Activated naive CD8-positive, alpha-beta T cell treated with anti-CD3 and anti-CD28 coated beads, Interleukin-2, amount 10 ng/mL, durations not matched to agents 7 days and 5 days (primary cell): Measurements from ENCODE around the gene STX12. TPM values are rescaled to one million over a fixed set of nuclear protein-coding genes. Genes with fewer than 3 reads are reported as not detected.
"Not testable (repeated sequence)": the region's sequence is repeated elsewhere in the genome, so short reads cannot be mapped to it uniquely, and the experiment has no call there.

ENCODE experiments used
- ATAC-seq: fragments of 150-1000 bp; cut with Tn5 transposase; one replicate; pipeline ENCODE4 v1.10.0; 2021; ENCODE audit warnings: low read depth, moderate library complexity
- POLR2A ChIA-PET: fragments of 350-600 bp; sonication (Branson Sonifier 250); formaldehyde crosslinking; loops from one replicate; lab custom pipeline; 2021; ENCODE audit warnings: antibody characterized with exemption; lab: Charles Lee
- DNase-seq: peaks from one replicate; pipeline ENCODE4 v3.0.0; 2021
- H3K27ac Mint-ChIP-seq: one replicate; pipeline ENCODE4 v1.8.0; 2022; ENCODE audit warnings: mild to moderate bottlenecking, mixed read lengths
- H3K27me3 Mint-ChIP-seq: one replicate; pipeline ENCODE4 v1.8.0; 2022; ENCODE audit warnings: mild to moderate bottlenecking, moderate library complexity, mixed read lengths
- H3K36me3 Mint-ChIP-seq: one replicate; pipeline ENCODE4 v1.8.0; 2021; ENCODE audit warnings: mild to moderate bottlenecking, mixed read lengths
- H3K4me1 Mint-ChIP-seq: one replicate; pipeline ENCODE4 v1.8.0; 2021; ENCODE audit warnings: mixed read lengths
- H3K4me3 Mint-ChIP-seq: one replicate; pipeline ENCODE4 v1.8.0; 2022; ENCODE audit warnings: mild to moderate bottlenecking, moderate library complexity, mixed read lengths
- H3K9me3 Mint-ChIP-seq: one replicate; pipeline ENCODE4 v1.8.0; 2021; ENCODE audit warnings: mixed read lengths
- total RNA-seq, 2 experiments: library from RNA; stranded (reverse); gene quantifications; one replicate each; pipeline ENCODE4 v1.2.3, GENCODE V29; 2021

The STX12 gene
- total RNA-seq, 2 experiments from 2014 or later: 24.2 to 31.9 TPM

- H3K4me1 Mint-ChIP-seq: peaks cover 8% of the 10 kb centered on the region
- DNase-seq: no peak
- POLR2A ChIA-PET: interaction anchor here (0.6 to 0.9 kb wide), 2 partner anchors 75 to 123 kb away, joined by 3 read pairs; no protein-coding TSS in a partner anchor
- no peak overlapping the region for H3K4me3 Mint-ChIP-seq
- H3K27me3 Mint-ChIP-seq: no peaks in the 10 kb centered on the region
- H3K27ac Mint-ChIP-seq: no peak overlapping the region
- ATAC-seq: no peak
- no peaks in the 10 kb centered on the region for H3K9me3 Mint-ChIP-seq
- H3K36me3 Mint-ChIP-seq: peaks cover 2% of the 10 kb centered on the region
These were observed 83.7 kb downstream of the STX12 start for GRCh38 chr1:27856561-27857343.

GRCh38 chr1:27857552-27857951 lies 84.5 kb downstream of the STX12 start:
- not testable (repeated sequence) for H3K4me3 Mint-ChIP-seq, H3K9me3 Mint-ChIP-seq, ATAC-seq, DNase-seq, H3K4me1 Mint-ChIP-seq, H3K27me3 Mint-ChIP-seq, H3K36me3 Mint-ChIP-seq
- POLR2A ChIA-PET: interaction anchor here (0.8 to 0.9 kb wide), 2 partner anchors 122 to 231 kb away, joined by 3 read pairs; partner anchors contain the start of gene EYA3
- peak overlapping the region; percentile 60 for H3K27ac Mint-ChIP-seq

- no peaks in the 10 kb centered on the region for H3K9me3 Mint-ChIP-seq
- POLR2A ChIA-PET: interaction anchor here (0.7 to 0.8 kb wide), 2 partner anchors 230 to 391 kb away, joined by 3 read pairs; partner anchors contain the start of gene EYA3
These were observed 85.3 kb downstream of the STX12 start for GRCh38 chr1:27858072-27858948.

GRCh38 chr1:27858949-27859576 lies 86.0 kb downstream of the STX12 start:
- no peaks in the 10 kb centered on the region for H3K9me3 Mint-ChIP-seq
- H3K4me3 Mint-ChIP-seq: no peak overlapping the region
- peaks cover 14% of the 10 kb centered on the region for H3K4me1 Mint-ChIP-seq
- ATAC-seq (no peak), DNase-seq (no peak)
- H3K27me3 Mint-ChIP-seq: no peaks in the 10 kb centered on the region
- no peaks in the 10 kb centered on the region for H3K36me3 Mint-ChIP-seq
- H3K27ac Mint-ChIP-seq: peak overlapping the region; percentile 80
- POLR2A ChIA-PET: no interaction called here

More at GRCh38 chr1:27858072-27858948, 85.3 kb downstream of the STX12 start:
- DNase-seq: peak; percentile 89
- Mint-ChIP-seq H3K27ac (peak overlapping the region; percentile 80), H3K36me3 (no peaks in the 10 kb centered on the region), H3K4me3 (no peak overlapping the region), H3K4me1 (peaks cover 11% of the 10 kb centered on the region), H3K27me3 (no peaks in the 10 kb centered on the region)
- peak; percentile 95 for ATAC-seq

- ATAC-seq (no peak), DNase-seq (no peak)
- no peaks in the 10 kb centered on the region for H3K9me3 Mint-ChIP-seq
- peaks cover 20% of the 10 kb centered on the region for H3K4me1 Mint-ChIP-seq
- POLR2A ChIA-PET: interaction anchor here (0.6 kb wide), 1 partner anchor 25 kb away, joined by 3 read pairs; no protein-coding TSS in a partner anchor
- H3K36me3 Mint-ChIP-seq: no peaks in the 10 kb centered on the region
- no peaks in the 10 kb centered on the region for H3K27me3 Mint-ChIP-seq
- no peak overlapping the region for H3K4me3 Mint-ChIP-seq
- no peak overlapping the region for H3K27ac Mint-ChIP-seq
These were observed 88.4 kb downstream of the STX12 start for GRCh38 chr1:27861436-27861835.

GRCh38 chr1:27862004-27862403 lies 89.0 kb downstream of the STX12 start:
- ATAC-seq (no peak), DNase-seq (no peak)
- no peak overlapping the region for H3K27ac Mint-ChIP-seq
- no peak overlapping the region for H3K4me3 Mint-ChIP-seq
- H3K36me3 Mint-ChIP-seq: no peaks in the 10 kb centered on the region
- H3K27me3 Mint-ChIP-seq: no peaks in the 10 kb centered on the region
- POLR2A ChIA-PET: no interaction called here
- H3K4me1 Mint-ChIP-seq: peaks cover 20% of the 10 kb centered on the region
- no peaks in the 10 kb centered on the region for H3K9me3 Mint-ChIP-seq

- Mint-ChIP-seq H3K36me3 (no peaks in the 10 kb centered on the region), H3K27ac (peak overlapping the region; percentile 53), H3K9me3 (no peaks in the 10 kb centered on the region), H3K4me3 (no peak overlapping the region), H3K27me3 (no peaks in the 10 kb centered on the region), H3K4me1 (peaks cover 24% of the 10 kb centered on the region)
- POLR2A ChIA-PET: no interaction called here
- DNase-seq (no peak), ATAC-seq (no peak)
These were observed 89.9 kb downstream of the STX12 start for GRCh38 chr1:27862671-27863537.

- POLR2A ChIA-PET: interaction anchor here (1.0 kb wide), 1 partner anchor 9 kb away, joined by 3 read pairs; the partner anchor contains the start of gene THEMIS2
- Mint-ChIP-seq H3K36me3 (no peaks in the 10 kb centered on the region), H3K9me3 (no peaks in the 10 kb centered on the region), H3K27me3 (no peaks in the 10 kb centered on the region), H3K4me1 (peaks cover 23% of the 10 kb centered on the region), H3K4me3 (no peak overlapping the region), H3K27ac (peak overlapping the region; percentile 53)
- ATAC-seq (no peak), DNase-seq (no peak)
These were observed 90.5 kb downstream of the STX12 start for GRCh38 chr1:27863538-27863915.

GRCh38 chr1:27864264-27864895 lies 91.4 kb downstream of the STX12 start:
- DNase-seq (no peak), ATAC-seq (no peak)
- Mint-ChIP-seq H3K4me1 (peaks cover 28% of the 10 kb centered on the region), H3K27me3 (no peaks in the 10 kb centered on the region), H3K9me3 (no peaks in the 10 kb centered on the region), H3K36me3 (no peaks in the 10 kb centered on the region), H3K4me3 (peak overlapping the region; percentile 63), H3K27ac (peak overlapping the region; percentile 94)
- POLR2A ChIA-PET: interaction anchor here (0.7 to 1.0 kb wide), 2 partner anchors 8 to 203 kb away, joined by 3 read pairs; partner anchors contain the start of gene THEMIS2

- no peak overlapping the region for H3K4me3 Mint-ChIP-seq
- H3K36me3 Mint-ChIP-seq: no peaks in the 10 kb centered on the region
- peaks cover 33% of the 10 kb centered on the region for H3K4me1 Mint-ChIP-seq
- no peaks in the 10 kb centered on the region for H3K9me3 Mint-ChIP-seq
- H3K27ac Mint-ChIP-seq: no peak overlapping the region
- no peaks in the 10 kb centered on the region for H3K27me3 Mint-ChIP-seq
- POLR2A ChIA-PET: interaction anchor here (0.6 to 0.7 kb wide), 3 partner anchors 14 to 1172 kb away, joined by 3 read pairs; no protein-coding TSS in a partner anchor
- DNase-seq: no peak
- ATAC-seq: no peak
These were observed 92.8 kb downstream of the STX12 start for GRCh38 chr1:27865821-27866220.

- peak overlapping the region; percentile 67 for H3K4me3 Mint-ChIP-seq
- H3K27ac Mint-ChIP-seq: peak overlapping the region; percentile 92
- no peaks in the 10 kb centered on the region for H3K9me3 Mint-ChIP-seq
- H3K4me1 Mint-ChIP-seq: peaks cover 36% of the 10 kb centered on the region
- H3K27me3 Mint-ChIP-seq: no peaks in the 10 kb centered on the region
- POLR2A ChIA-PET: no interaction called here
- DNase-seq (no peak), ATAC-seq (no peak)
- peaks cover 3% of the 10 kb centered on the region for H3K36me3 Mint-ChIP-seq
These were observed 95.5 kb downstream of the STX12 start for GRCh38 chr1:27868556-27868931.
